ENCODE results near the gene GOLPH3L.
A peak's percentile ranks its signal among the peaks of the same experiment; 100 is the strongest.
"Not testable (repeated sequence)": the region's sequence is repeated elsewhere in the genome, so short reads cannot be mapped to it uniquely, and the experiment has no call there.

The GOLPH3L gene

DNA sequence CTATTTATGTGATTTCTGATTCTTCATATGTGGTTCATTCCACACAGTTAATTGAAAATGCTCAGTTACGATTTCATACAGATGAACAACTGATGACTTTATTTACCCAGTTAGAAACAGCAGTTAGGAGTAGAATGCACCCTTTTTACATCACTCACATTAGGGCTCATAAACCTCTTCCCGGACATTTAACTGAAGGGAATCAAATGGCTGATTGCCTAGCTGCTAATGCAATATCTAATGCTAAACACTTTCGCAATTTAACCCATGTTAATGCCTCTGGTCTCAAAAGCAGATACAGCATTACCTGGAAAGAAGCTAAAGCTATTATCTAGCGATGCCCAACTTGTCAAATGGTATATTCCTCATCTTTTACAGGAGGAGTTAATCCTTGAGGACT lies 39.9 kb downstream of the GOLPH3L start:
- not testable (repeated sequence) for DNase-seq

DNA sequence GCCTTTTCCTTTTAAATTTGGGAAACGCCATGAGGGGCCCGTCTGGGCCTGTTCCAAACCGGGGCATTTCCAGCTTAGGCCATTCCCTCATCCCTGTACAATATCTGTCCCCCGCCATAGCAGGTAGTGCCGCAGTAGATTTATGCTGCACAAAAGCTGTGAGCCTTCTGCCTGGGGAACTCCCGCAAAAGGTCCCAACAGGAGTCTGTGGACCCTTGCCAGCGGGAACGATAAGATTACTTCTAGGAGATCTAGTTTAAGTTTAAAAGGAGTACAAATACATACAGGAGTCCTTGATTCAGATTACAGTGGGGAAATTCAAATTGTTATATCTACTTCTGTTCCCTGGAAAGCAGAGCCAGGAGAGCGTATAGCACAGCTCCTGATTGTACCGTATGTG lies 42.3 kb downstream of the GOLPH3L start:
- DNase-seq: not testable (repeated sequence)

DNA sequence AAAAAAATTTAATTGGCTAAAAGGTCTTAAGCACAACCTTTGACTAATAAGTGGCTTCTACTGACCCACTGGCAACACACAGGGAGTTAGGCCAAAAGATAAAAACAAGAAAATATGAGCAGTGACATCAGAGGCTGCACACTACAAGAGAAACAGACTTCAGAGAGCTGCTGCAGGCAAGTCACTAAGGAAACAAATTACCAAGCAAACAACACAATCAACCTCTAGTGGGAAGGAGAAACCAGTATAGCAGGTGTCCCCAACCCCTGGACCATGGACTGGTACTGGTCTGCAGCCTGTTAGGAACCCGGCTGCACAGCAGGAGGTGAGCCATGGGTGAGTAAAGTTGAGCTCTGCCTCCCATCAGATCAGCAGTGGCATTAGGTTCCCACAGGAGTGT lies 46.8 kb downstream of the GOLPH3L start:
- DNase-seq: no peak

DNA sequence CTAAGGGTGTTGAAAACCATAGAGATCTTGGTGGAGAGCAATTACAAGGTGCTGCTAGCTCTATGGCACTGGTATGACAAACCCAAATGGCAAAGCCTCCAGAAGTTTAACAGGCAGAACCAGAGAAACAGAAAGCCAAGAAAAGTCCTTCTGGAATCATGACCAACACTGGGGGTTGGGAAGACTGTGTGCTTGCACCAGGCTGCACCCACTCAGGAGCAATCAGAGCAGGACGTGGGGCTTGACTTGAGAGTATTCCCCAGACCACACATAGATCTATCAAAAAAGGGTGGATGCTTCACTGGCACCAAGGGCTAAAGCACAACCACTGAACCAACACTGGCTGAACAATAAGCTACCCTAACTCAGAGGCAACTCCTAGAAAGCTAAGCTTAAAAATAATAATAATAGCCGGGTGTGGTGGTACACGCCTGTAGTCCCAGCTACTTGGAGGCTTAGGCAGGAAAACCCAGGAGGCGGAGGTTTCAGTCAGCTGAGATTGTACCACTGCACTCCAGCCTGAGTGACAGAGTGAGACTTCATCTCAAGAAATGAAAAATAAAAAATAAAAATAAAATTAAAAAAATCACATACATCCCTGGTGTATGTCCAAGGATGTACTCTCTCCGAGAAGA lies 47.4 kb downstream of the GOLPH3L start:
- no peak for DNase-seq

DNA sequence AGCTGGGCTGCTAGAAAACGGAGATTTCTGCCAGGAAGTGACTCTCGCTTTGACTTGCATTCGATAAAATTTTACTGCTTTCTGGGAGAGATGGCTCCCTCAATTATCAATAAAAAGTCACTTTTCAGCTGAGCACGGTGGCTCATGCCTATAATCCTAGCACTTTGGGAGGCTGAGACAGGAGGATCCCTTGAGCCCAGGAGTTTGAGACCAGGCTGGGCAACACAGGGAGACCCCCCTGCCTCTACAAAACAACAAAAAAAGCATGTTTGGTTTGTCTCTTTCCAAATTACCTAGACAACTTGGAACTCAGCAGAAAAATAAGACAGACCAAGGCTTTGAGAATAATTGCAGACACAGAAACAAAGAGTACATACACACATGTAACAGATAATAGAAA lies 54.7 kb downstream of the GOLPH3L start:
- DNase-seq: no peak

DNA sequence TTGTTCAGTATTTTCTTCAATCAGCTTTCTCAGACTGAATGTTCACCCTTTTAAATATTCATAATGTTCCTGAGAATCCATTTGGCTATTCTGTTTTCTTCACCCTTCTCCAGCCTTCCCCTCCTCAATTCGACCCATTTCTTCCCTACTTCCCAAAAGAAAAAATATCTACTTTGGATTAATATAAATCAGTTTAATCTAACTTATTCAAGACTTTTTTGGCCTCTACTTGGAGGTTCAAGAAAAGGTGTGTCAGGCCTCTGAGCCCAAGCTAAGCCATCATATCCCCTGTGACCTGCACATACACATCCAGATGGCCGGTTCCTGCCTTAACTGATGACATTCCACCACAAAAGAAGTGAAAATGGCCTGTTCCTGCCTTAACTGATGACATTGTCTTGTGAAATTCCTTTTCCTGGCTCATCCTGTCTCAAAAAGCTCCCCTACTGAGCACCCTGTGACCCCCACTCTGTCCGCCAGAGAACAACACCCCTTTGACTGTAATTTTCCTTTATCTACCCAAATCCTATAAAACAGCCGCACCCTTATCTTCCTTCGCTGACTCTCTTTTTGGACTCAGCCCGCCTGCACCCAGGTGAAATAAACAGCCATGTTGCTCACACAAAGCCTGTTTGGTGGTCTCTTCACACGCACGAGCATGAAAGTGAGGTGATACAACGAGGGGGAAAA lies 55.7 kb downstream of the GOLPH3L start:
- DNase-seq: not testable (repeated sequence)

DNA sequence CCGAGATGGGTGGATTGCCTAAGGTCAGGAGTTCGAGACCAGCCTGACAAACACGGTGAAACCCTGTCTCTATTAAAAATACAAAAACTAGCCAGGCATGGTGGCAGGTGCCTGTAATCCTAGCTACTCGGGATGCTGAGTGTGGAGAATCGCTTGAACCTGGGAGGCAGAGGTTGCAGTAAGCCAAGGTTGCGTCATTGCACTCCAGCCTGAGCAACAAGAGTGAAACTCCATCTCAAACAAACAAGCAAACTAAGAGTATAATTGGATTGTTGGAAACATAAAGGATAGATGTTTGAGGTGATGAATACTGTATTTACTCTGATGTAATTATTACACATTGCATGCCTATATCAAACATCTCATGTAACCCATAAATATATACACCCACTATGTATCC lies 58.5 kb downstream of the GOLPH3L start:
- DNase-seq: not testable (repeated sequence)

DNA sequence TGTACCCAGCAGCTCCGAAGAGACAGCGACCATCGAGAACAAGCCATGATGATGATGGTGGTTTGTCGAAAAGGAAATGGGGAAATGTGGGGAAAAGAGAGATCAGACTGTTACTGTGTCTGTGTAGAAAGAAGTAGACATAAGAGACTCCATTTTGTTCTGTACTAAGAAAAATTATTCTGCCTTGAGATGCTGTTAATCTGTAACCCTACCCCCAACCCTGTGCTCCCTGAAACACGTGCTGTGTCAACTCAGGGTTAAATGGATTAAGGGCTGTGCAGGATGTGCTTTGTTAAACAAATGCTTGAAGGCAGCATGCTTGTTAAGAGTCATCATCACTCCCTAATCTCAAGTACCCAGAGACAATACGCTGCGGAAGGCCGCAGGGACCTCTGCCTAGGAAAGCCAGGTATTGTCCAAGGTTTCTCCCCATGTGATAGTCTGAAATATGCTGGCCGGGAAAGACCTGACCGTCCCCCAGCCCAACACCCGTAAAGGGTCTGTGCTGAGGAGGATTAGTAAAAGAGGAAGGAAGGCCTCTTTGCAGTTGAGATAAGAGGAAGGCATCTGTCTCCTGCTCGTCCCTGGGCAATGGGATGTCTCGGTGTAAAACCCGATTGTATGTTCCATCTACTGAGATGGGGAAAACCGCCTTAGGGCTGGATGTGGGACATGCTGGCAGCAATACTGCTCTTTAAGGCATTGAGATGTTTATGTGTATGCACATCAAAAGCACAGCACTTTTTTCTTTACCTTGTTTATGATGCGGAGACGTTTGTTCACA lies 61.9 kb downstream of the GOLPH3L start:
- DNase-seq: not testable (repeated sequence)

DNA sequence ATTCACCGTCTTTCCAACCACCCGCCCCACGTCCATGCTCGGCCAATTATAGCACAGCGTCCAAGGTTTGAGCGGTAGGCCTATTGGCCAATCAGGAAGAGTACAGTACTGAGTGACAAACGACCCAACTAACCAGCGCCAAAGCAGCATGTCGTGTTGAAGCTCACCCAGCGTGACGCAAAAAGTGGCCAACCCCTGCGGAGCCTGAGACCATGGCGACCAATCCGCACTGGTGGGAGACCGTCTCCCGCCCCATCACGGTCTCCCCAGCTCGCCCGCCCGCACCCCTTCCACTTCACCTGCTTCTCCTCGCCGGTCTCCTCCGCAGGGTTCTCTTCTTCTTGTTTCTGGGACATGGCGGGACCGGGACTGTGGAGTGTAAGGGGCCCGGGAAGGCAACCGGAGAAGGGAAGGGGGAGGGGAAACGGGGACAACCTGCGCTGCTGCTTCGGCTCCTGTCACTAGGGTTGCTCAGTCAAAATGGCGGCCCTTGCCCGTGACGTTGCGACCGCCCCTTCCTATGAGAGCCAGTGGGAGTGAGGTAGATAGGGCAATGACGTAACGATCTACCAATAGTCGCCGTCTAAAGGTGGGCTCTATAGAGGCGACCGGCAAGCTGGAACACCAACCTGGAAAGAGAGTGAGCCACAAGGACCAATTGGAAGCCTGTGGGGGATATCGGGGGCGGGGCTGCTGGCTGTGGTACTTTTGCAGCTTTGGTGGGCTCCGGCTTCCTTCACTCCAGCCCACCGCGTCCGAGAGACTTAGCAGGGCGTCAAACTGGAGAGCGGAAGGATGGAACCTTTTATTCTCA lies 67.6 kb downstream of the GOLPH3L start, which contains the start of gene ENSA:
ENSA (minus strand) TSS at position 498 of the 814 bp plus-strand sequence; CDS start at position 356, 142 bp downstream.
- DNase-seq: peak; percentile 98 to 99

DNA sequence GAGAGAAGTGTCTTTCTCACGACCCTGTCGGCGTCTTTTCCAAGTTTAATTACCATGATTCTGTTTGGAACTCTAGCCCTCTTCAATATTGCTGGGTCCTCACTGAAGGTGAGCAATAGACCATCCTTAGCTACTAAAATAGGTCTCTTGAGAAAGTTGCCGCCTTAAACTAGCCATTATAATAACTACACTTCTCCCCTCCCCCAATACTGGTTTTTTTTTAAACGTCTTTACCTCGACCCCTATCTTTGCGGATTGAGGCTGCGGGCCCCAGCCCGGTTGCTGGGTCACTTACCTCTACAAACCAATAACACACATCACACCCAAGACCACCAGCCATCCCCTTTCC lies 68.2 kb downstream of the GOLPH3L start:
- no peak for DNase-seq

DNA sequence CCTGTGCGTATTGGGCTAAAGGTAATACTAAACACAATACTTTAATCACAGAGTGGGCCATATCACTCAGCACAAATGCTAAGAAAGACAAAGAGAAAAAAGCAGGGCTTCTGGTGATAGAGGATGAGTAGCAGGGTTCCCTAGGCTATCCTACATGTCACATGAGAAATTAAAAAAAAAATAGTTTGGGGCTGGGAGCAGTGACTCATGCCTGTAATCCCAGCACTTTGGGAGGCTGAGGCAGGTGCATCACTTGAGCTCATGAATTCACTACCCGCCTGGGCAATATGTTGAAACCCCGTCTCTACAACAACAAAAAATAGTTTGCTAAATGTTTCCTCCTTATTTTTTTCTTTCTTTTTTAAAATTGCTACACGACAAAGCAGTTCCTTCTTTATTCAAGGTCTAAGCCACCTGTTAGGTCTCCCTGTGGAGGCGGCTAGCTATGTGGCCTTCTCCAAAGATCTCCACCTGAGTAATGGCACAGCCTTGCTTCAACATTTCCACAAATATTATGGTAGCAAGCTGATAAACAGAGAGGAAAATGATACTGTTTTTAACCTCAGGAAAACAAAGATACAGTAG lies 69.0 kb downstream of the GOLPH3L start:
- no peak for DNase-seq

DNA sequence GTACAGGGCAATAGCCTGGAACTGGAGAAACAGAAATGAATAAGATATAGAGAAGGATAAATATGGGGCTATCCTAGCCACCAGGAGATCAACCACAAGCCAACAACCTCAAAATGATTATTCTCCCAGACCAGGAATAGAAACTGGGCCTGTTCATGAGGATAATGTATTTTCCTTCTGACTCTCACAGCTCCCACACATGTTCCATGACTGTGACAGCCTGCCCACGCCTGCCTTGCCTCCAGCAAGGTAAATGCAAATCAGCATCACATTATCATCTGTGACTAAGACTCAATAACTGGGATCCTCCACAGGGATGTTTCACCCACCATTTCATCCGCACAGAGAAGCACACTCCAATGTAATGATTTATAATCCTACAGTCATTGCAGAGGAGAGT lies 70.8 kb downstream of the GOLPH3L start:
- DNase-seq: no peak

DNA sequence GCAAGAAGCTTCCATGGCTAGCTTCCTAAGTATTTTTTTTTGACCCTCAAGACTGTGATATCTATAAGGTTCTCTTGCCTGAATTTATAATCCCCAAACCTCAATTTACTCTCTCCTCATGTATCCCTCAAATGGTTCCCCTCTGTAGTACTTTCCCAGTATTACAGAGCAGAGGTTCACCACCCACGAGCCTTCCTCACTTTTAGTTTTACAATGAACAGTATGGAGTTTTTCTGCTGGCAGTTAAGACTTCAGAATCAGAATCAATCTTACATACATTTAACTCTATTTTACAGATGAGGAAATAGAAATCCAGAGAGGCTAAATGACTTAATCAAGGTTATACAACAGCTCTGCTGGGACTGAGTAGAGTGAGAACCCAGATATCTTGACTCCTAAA lies 72.4 kb downstream of the GOLPH3L start:
- DNase-seq: not testable (repeated sequence)

DNA sequence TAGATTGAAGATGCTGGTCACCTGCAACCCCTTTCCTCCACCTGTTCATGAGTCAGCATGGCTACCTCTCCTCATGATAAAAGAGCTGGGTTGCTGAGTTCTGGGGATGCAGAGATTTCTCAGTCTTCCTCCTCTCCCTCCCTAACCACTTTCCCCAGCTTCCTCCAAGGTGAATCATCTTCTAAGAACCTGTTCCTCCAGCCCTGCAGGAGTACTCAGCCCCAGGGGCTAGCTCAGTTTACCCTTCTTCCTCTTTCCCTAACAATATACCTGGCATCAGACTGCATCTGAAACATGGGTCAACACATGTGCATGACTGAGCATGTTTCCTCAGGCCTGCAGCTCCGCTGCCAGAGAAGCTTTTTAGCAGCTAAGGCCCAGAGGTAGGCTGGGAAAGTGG lies 72.8 kb downstream of the GOLPH3L start:
- not testable (repeated sequence) for DNase-seq

DNA sequence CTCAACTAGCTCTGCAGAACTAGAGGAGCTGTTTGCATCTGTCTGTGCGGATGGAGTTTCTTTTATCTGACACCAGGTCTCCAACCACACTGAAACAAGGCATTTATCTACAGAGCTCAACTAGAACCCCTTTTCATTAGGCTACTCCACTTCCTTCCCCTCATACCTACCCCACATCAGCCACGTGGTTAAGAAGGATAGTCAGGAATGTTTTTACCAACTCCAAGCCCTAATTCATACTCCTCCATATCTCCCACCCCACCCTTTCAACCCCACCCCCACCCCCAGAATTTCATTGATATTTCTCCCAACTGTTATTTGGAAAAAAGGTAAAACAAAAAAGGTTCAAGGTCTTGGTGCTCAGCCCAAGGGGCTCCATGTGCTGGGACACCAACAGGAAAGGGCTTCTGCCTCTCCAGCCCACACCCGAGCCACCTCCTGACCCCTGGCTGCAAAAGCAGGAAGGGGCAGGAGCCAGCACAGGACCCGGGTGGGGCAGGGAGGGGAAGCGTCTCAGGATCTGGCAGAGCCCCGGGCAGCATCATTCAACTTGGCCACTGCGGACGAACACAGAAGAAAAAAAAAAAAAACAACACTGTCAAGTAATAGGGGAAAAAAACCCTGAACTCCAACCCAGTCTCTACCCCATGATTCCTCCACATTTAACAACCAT lies 74.5 kb downstream of the GOLPH3L start:
- no peak for DNase-seq

DNA sequence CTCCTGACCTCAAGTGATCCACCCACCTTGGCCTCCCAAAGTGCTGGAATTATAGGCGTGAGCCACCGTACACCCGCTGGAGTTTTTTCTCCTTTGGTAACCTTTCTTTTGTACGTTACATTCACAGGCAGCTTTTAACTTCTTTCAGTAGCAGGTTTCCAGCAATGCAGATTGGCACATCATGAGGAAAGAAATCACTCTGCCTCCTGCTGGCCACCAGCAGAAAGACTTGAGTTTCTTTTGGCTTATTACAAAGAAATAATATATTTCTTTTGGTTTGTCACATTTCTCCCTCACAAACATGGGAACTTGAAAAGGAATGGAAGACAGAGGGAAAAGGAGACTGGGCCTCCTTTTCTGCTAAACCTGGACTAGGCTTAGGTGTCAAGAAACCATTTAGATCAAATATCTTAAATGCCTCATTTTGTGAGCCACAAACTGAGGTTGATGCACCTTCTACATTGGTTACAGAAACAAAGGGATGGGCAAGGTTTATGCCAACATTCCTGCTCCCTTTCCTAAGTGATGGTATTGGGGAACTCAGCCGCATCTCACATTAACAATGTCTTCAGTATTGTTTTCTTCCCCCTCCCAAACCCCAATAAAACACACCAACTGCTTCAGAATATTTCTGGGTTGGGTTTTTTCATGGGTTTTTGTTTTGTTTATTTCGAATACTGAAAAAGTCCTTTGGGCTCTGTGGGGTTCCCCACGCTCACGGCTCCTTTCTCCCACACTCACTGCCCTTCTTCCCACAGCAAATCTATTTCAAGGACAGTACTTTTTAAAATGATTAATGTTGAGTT lies 75.3 kb downstream of the GOLPH3L start:
- peak; percentile 72 to 80 for DNase-seq

DNA sequence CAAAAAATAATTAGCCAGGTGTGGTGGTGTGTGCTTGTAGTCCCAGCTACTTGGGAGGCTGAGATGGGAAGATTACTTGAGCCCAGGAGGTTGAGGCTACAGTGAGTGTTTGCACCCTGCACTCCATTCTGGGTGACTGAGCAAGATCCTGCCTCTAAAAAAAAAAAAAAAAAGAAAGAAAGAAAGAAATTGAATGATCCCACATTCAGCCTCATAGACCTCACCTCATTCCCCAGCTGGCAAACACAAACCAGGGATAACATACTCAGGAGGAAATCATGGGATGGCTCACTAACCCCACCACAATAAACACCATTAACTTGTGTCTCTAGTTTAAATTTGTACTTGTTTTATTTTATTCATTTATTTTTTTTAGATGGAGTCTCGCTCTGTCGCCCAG lies 76.0 kb downstream of the GOLPH3L start:
- DNase-seq: no peak

DNA sequence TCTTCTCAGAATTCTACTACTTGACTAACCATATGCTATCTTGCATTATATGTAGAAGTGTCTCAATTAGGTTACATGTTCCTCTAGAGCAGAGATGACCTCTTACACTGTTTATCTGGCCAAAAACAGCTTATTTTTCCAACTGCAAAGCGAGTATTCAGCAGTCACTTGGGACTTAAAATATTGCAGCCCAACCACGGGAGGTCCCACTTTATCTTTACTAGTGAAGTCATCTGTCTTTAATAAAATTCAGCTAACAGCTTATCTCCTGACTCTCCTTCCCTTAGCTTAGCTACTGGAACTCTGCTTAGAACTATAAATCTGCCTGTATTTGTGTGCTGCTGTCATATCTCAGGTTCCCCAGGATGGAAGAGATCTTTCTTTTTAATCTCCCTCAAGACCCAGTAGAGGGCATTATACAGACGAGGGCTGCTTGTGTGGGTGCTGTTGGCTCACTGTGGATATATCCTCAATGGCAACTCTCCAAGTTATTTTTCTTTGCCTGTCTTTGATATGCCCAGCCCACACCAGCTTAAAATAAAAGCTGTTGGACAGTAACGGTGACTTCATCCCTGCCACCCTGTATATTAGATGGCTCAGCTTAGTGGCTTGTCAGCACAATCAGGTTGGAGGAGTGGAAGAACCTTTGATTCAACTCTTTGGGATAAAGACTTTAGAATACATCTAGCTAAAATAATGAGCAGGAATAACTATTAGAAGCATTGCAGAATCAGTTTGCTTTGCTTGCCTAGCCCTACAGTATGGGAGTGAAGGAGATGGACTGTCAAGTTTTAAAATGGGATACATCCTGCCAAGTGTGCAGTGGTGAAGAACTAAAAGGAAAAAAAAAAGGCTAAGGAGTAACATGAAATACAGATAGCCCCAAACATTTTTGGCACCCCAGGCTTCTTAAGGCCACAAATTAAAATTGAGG lies 77.1 kb downstream of the GOLPH3L start:
- peak; percentile 32 to 46 for DNase-seq

DNA sequence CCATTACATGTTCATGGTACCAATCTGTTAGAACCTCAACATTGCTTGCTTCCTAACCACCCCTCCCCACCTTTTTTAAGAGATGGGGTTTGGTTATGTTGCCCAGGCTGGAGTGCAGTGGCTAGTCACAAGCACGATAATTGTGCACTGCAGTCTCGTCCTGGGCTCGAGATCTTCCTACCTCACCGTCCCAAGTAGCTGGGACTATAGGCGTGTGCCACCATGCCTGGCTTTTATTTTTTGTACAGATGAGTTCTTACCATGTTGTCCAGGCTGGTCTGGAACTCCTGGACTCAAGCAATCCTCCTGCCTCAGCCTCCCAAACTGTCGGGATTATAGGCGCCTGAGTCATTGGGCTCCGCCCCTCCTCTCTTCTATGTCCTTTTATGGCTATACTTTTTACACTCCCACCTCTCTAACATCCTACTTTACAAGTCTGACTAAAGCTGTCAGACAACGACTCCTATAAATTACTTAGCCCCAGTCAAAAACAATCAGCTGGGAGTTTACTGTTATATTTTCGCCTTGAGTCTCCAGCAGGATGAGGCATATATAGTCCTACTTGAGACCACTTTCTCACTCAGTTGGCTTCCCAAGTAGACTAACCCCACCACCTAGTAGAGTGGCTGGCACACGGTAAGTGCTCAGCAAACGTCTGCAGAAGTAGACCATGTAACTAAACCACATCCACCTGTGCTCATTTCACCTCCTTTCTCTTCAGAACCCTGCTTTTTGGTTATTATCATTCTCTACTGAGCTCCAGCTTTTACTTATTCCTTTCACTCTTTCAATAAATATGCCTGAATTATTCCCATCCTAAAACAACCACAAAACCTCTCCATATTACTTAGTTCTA lies 81.4 kb downstream of the GOLPH3L start:
- DNase-seq: peak in 1 of 2 donors; percentile 44
